ENCODE measurements around the gene MECR. TPM values are rescaled to one million over a fixed set of nuclear protein-coding genes. Genes with fewer than 3 reads are reported as not detected.
"Not testable (repeated sequence)": the region's sequence is repeated elsewhere in the genome, so short reads cannot be mapped to it uniquely, and the experiment has no call there.

MECR gene
- polyA plus RNA-seq, 1 experiment = 35.6 TPM

GRCh38 chr1:29235955-29236711 lies 5.4 kb upstream of the MECR start, which contains the start of gene PTPRU:
TSS of gene PTPRU (plus strand) at chr1:29236522. CDS start at chr1:29236645, 123 bp downstream.
- CTCF ChIA-PET = interaction anchor here (0.6 to 1.4 kb wide), 19 partner anchors 11 to 1583 kb away, joined by 3 to 5 read pairs (median 3); no protein-coding TSS in a partner anchor
- TF ChIP-seq CTCF (IDR thresholded peaks at IDR 0.05; ENCODE audit: insufficient read depth, low read depth, low read length) = peak; percentile 14; the same call in 1 of the 2 replicates

GRCh38 chr1:29234881-29235280 lies 4.1 kb upstream of the MECR start:
- CTCF ChIA-PET; H3K4me3 ChIP-seq (ENCODE audit: low read depth, low read length); DNase-seq (ENCODE audit: low read depth); H3K36me3 ChIP-seq (ENCODE audit: control insufficient read depth, insufficient read depth, low read length); POLR2A ChIA-PET; H3K27me3 ChIP-seq (ENCODE audit: control insufficient read depth, insufficient read depth, low read length): not testable (repeated sequence)

More at GRCh38 chr1:29235955-29236711, 5.4 kb upstream of the MECR start, which contains the start of gene PTPRU:
- POLR2A ChIA-PET = no interaction called here
- no peak for DNase-seq (ENCODE audit: low read depth)
- H3K36me3 ChIP-seq (ENCODE audit: control insufficient read depth, insufficient read depth, low read length) = no peaks in the 10 kb centered on the region
- H3K27me3 ChIP-seq (ENCODE audit: control insufficient read depth, insufficient read depth, low read length) = no peaks in the 10 kb centered on the region
- H3K4me3 ChIP-seq (ENCODE audit: low read depth, low read length) = peak within 1 kb of the TSS; percentile 60

GRCh38 chr1:29234471-29234870 lies 3.7 kb upstream of the MECR start:
- H3K27me3 ChIP-seq (ENCODE audit: control insufficient read depth, insufficient read depth, low read length) = no peaks in the 10 kb centered on the region
- H3K36me3 ChIP-seq (ENCODE audit: control insufficient read depth, insufficient read depth, low read length) = no peaks in the 10 kb centered on the region
- no peak for TF ChIP-seq CTCF (IDR thresholded peaks at IDR 0.05; ENCODE audit: insufficient read depth, low read depth, low read length)
- ChIA-PET CTCF (interaction anchor here (1.1 kb wide), 1 partner anchor 877 kb away, joined by 3 read pairs; no protein-coding TSS in a partner anchor), POLR2A (no interaction called here)
- DNase-seq (ENCODE audit: low read depth) = no peak
- H3K4me3 ChIP-seq (ENCODE audit: low read depth, low read length) = no peak overlapping the region

- Histone ChIP-seq H3K27me3 (ENCODE audit: control insufficient read depth, insufficient read depth, low read length) (no peaks in the 10 kb centered on the region), H3K4me3 (ENCODE audit: low read depth, low read length) (no peak overlapping the region), H3K36me3 (ENCODE audit: control insufficient read depth, insufficient read depth, low read length) (no peaks in the 10 kb centered on the region)
- no peak for DNase-seq (ENCODE audit: low read depth)
- ChIA-PET POLR2A (no interaction called here), CTCF (interaction anchor here (1.1 kb wide), 1 partner anchor 878 kb away, joined by 3 read pairs; no protein-coding TSS in a partner anchor)
- no peak for TF ChIP-seq CTCF (IDR thresholded peaks at IDR 0.05; ENCODE audit: insufficient read depth, low read depth, low read length)
Observed at GRCh38 chr1:29233693-29234092, 3.0 kb upstream of the MECR start.

GRCh38 chr1:29232387-29232786 lies 1.7 kb upstream of the MECR start:
- ChIA-PET CTCF (interaction anchor here (1.1 kb wide), 1 partner anchor 8 kb away, joined by 3 read pairs; no protein-coding TSS in a partner anchor), POLR2A (no interaction called here)
- no peak for TF ChIP-seq CTCF (IDR thresholded peaks at IDR 0.05; ENCODE audit: insufficient read depth, low read depth, low read length)
- no peak for DNase-seq (ENCODE audit: low read depth)
- Histone ChIP-seq H3K27me3 (ENCODE audit: control insufficient read depth, insufficient read depth, low read length) (no peaks in the 10 kb centered on the region), H3K4me3 (ENCODE audit: low read depth, low read length) (no peak overlapping the region), H3K36me3 (ENCODE audit: control insufficient read depth, insufficient read depth, low read length) (no peaks in the 10 kb centered on the region)
